Ectodermal cell (in vitro differentiated cells): ENCODE data around the gene TCP1. TPM values are rescaled to one million over a fixed set of nuclear protein-coding genes. Genes with fewer than 3 reads are reported as not detected.

Experiments used
- H3K27ac ChIP-seq: 2 replicates; pipeline ENCODE4 v1.7.0; 2013; ENCODE audit warnings: mild to moderate bottlenecking, low read depth, low read length; ENCODE audit not compliant: insufficient read depth, poor library complexity, severe bottlenecking
- H3K27me3 ChIP-seq: 2 replicates; pipeline ENCODE4 v1.7.0; 2013; ENCODE audit warnings: mild to moderate bottlenecking, low read length; ENCODE audit not compliant: insufficient read depth, control insufficient read depth, poor library complexity, severe bottlenecking
- H3K36me3 ChIP-seq: one replicate; pipeline ENCODE4 v1.7.0; 2013; ENCODE audit warnings: low read length; ENCODE audit not compliant: control insufficient read depth, insufficient read depth
- H3K4me1 ChIP-seq: one replicate; pipeline ENCODE4 v1.7.0; 2013; ENCODE audit warnings: low read length; ENCODE audit not compliant: control insufficient read depth, insufficient read depth
- H3K4me3 ChIP-seq: 2 replicates; pipeline ENCODE4 v1.7.0; 2013; ENCODE audit warnings: low read depth, low read length, control low read depth; ENCODE audit not compliant: insufficient read depth
- H3K9me3 ChIP-seq: 2 replicates; pipeline ENCODE4 v1.7.0; 2013; ENCODE audit warnings: mild to moderate bottlenecking, low read length, moderate library complexity; ENCODE audit not compliant: control insufficient read depth
- WGBS, 2 experiments: methylation state at CpG; one replicate each; pipeline ENCODE4 v1.1.7; 2013; ENCODE audit warnings: missing lambda C conversion rate in 2 of 2; 5-methylcytosine and 5-hydroxymethylcytosine counted together
- polyA plus RNA-seq, 4 experiments: library from polyadenylated mRNA; stranded (reverse); fragments of 50-300 nt; gene quantifications; one replicate each; pipeline ENCODE4 v1.2.3, GENCODE V29; 2013

Gene TCP1
- polyA plus RNA-seq (2013, experiment 1 of 4), result 248 TPM
- polyA plus RNA-seq (2013, experiment 2 of 4), result 246 TPM
- polyA plus RNA-seq (2013, experiment 3 of 4), result 178 TPM
- polyA plus RNA-seq (2013, experiment 4 of 4), result 196 TPM

DNA sequence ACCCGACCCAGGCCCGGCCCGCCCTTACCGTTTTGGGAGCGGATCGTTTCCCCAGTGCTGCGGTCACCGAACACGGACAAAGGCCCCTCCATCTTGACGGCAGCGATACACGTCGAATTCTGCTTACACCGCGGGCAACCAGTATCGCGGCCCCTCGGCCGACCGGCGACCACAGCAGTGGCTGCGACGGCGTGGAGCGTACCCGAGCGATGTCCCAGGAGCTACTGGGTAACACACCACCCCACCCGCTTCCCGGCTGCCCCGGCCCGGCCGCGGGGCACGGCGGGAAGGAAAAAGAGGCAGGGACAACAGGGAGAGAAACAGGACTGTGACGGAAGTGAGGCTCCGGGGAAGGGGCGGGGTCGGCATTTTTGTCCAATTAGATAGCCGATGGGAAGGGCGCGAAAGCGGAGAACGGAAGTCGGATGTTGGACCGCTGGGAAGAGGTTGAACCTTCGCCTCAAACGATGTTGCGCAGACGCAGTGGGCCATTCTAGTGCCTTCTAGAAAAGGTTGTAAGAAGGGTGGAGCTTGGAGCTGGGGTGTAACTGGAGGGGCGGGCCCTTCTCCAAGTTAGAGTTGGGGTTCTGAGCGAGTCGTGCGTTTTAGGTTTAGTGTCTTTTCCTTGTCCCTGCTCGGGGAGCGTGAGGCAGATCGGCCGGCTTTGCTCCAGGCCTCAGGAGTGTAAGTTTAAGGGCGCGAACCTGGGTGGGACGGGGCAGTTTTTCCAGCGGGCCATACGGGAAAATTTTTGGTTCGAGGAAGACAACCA, at the start of gene TCP1:
Gene TCP1, minus strand, starts transcription at position 226 of the 772 bp plus-strand sequence. Its CDS starts 134 bp downstream, at position 92.
- Histone ChIP-seq H3K4me1 (peaks cover 7% of the 10 kb centered on the region), H3K27ac (peak within 1 kb of the TSS; percentile 91), H3K36me3 (peaks cover 15% of the 10 kb centered on the region), H3K4me3 (peak within 1 kb of the TSS; percentile 68), H3K9me3 (no peaks in the 10 kb centered on the region), H3K27me3 (no peaks in the 10 kb centered on the region)
- WGBS, 2 experiments, result 0% methylated on average over 64 of the region's 64 CpGs

DNA sequence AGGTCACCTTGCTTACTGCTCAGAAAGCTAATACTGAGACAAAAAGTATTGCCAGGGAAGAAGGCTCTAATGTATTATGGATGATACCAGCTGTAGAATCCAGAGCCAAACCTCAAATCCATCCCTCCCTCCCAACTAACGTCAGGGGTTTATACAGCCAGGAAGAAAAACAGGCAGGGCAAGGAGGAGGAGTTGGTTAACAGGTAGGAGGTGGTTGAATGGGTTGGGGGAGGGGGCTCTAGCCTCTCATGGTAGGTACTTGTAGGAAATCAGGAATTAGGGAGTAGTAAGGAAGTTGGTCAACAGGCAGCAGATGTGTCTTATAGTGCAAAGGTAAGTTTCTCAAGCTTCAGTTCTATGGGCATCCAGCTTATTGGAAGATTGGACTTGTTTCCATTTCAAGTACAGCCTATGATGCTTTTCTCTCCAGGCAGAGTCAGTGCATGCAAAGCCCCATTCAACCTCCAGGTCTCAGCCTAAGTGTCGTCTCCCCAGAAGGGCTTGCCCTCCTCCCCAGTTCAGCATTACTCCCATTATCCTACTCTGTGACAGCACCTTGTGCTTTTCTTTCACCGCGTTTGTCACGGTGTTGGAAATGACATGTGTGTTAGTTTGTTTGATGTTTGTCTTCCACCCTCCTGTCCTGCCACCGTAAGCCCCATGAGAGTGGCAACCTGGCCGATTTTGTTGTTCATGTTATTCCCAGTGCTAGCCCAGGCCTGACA, 48.8 kb upstream of the TCP1 start:
- Histone ChIP-seq H3K27ac (no peak overlapping the region), H3K27me3 (no peaks in the 10 kb centered on the region), H3K4me3 (no peak overlapping the region), H3K9me3 (no peaks in the 10 kb centered on the region), H3K36me3 (no peaks in the 10 kb centered on the region), H3K4me1 (no peaks in the 10 kb centered on the region)
- 87 to 95% methylated on average over 6 to 7 of the region's 7 CpGs for WGBS, 2 experiments

DNA sequence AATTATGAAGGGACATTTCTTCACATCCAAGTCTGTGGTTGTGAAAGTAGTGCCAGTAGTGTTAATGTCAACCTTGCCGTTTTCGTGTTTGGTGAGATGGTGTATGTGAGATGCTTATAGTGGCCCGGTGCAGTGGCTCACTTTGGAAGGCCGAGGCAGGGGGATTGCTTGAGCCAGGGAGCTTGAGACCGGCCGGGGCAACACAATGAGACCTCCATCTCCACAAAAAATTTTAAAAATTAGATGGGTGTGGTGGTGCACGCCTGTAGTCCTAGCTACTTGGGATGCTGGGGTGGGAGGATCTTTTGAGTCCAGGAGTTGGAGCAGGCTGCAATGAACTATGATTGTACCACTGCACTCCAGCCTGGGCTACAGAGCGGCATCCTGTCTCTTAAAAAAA, 48.1 kb upstream of the TCP1 start:
- H3K9me3 ChIP-seq, result no peaks in the 10 kb centered on the region
- no peaks in the 10 kb centered on the region for H3K27me3 ChIP-seq
- no peak overlapping the region for H3K27ac ChIP-seq
- no peaks in the 10 kb centered on the region for H3K36me3 ChIP-seq
- no peaks in the 10 kb centered on the region for H3K4me1 ChIP-seq
- WGBS, 2 experiments, result 81 to 83% methylated on average over 7 to 8 of the region's 8 CpGs
- H3K4me3 ChIP-seq, result no peak overlapping the region

DNA sequence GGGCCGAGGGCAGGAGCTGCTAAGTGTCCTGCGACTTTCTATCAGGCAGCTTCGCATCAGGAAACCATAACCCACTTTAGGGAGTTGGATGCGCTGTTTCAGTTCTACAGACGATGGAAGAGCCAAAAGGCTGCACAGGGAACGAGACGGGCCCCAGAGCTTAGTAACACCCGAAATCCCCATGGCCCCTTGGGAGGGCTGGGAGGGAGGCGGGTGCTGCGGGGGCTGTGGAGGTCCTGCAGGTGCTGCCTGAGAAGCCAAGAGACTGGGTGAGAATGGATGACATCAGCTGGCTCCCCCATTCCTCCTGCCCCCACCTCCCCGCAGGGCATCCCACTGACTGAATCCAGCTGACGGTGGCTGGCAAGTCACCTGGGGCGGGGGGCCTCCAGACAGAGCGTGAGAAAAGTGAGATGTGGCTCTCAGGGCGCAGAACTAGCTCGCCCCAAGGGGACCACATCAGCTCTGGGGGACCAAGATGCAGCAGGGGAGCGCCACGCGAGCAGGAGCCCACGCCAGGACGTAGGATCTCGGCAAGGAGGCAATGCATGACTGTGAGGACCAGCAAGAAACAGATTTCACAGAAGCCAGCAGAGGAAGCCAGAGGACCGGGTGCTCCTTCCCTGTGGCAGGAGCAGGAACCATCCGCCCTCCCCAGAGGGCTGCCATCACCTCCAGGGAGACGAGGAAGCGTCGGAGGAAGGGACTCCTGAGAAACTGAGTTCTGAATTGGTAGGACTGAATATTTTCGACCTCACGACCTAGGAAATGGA, 47.5 kb upstream of the TCP1 start:
- 95% methylated on average over 29 of the region's 29 CpGs for WGBS, 2 experiments
- no peak overlapping the region for H3K4me3 ChIP-seq

DNA sequence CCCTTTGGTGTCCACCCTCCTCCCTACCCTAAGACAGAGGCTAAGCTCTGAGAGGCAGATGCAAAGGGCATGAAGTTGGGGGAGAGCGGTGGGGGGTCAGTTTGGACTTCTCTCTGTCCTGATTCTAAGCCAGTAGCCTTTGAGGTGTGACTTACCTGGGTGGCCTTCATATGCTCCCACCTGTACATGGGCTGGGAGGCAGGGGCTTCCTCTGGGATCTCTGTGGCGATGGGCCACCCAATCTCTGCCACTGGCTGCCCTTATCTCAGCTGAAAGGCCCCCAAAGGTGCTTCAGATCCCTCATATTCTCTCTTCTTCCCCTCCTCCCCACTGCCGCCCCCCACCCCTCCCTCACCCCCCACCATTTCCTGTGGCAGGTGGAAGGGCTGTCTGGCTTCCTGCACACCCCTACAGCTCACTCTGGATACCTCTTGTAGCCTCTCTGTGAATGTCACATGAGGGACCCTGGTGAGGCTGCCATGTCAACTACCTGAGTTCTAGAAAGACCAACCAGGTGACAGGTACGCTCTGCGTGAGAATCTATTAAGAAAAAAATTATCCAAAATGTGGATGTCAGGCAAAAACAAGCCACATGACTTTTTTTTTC, 44.7 kb upstream of the TCP1 start:
- Histone ChIP-seq H3K27me3 (no peaks in the 10 kb centered on the region), H3K36me3 (no peaks in the 10 kb centered on the region), H3K4me1 (no peaks in the 10 kb centered on the region), H3K27ac (no peak overlapping the region), H3K4me3 (no peak overlapping the region), H3K9me3 (no peaks in the 10 kb centered on the region)
- WGBS, 2 experiments, result 87 to 96% methylated on average over 4 to 5 of the region's 5 CpGs

More for the DNA sequence above, 47.5 kb upstream of the TCP1 start:
- Histone ChIP-seq H3K9me3 (no peaks in the 10 kb centered on the region), H3K27me3 (no peaks in the 10 kb centered on the region), H3K27ac (no peak overlapping the region), H3K4me1 (no peaks in the 10 kb centered on the region), H3K36me3 (no peaks in the 10 kb centered on the region)

DNA sequence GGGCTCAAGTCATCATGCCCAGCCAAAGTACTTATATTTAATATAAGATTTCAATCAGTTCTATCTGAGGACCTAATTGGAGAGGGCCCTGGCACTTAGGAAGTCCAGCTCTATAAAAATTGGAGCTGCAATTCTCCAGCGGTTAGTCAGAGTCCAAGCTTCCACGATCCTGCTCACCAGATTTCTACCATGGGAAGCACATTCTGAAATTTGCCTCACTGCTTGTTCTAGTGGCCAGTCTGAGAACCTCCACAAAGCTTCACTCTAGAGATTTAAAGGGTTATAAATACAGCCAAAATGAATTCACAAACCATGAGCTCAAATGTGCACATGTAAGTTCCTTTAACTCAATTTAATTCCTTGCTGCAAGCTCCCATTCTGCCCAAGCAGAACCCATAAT, 44.2 kb upstream of the TCP1 start:
- Histone ChIP-seq H3K9me3 (no peaks in the 10 kb centered on the region), H3K27ac (no peak overlapping the region), H3K4me1 (no peaks in the 10 kb centered on the region), H3K27me3 (no peaks in the 10 kb centered on the region), H3K36me3 (no peaks in the 10 kb centered on the region), H3K4me3 (no peak overlapping the region)
- WGBS, 2 experiments, result 87 to 100% methylated on average over 2 of the region's 2 CpGs

DNA sequence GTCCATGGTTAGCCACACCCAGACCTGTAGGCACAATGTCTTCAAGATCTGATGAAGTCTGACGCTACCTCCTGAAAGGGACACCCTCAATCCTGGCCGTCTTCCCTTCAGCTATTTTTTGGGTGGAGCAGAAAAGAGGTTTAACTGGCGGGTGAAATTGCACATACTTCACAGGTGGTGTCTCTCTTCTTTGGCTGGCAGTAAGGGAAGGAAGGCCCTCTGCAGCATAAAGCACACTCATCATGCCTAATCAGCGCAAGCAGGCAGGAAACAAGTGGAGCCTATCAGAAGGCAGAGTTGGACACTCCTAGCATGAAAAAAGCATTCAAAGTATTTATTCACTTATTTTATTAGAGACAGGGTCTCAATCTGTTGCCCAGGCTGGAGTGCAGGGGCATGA, 43.5 kb upstream of the TCP1 start:
- H3K27me3 ChIP-seq, result no peaks in the 10 kb centered on the region
- no peaks in the 10 kb centered on the region for H3K9me3 ChIP-seq
- H3K36me3 ChIP-seq, result no peaks in the 10 kb centered on the region
- no peak overlapping the region for H3K27ac ChIP-seq
- no peaks in the 10 kb centered on the region for H3K4me1 ChIP-seq
- H3K4me3 ChIP-seq, result no peak overlapping the region
- 89 to 93% methylated on average over 4 of the region's 4 CpGs for WGBS, 2 experiments

DNA sequence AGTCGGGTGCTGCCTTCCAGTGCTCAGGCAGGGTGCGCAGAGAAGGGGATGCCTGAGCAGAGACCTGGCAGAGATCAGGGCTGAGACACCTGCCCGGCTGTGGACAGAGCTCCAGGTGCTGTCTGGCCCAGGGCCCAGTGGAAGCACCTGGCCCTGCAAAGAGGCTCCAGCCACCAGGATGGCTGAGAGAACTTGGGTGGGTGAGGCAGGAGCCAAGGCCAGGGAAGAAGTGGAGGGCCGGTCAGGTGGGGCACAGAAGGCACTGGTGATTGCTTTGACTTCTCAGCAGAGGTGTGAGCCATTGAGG, 41.9 kb upstream of the TCP1 start:
- H3K27me3 ChIP-seq, result no peaks in the 10 kb centered on the region
- H3K4me1 ChIP-seq, result no peaks in the 10 kb centered on the region
- 88 to 89% methylated on average over 4 of the region's 4 CpGs for WGBS, 2 experiments
- H3K27ac ChIP-seq, result no peak overlapping the region
- no peaks in the 10 kb centered on the region for H3K36me3 ChIP-seq
- no peak overlapping the region for H3K4me3 ChIP-seq
- no peaks in the 10 kb centered on the region for H3K9me3 ChIP-seq

DNA sequence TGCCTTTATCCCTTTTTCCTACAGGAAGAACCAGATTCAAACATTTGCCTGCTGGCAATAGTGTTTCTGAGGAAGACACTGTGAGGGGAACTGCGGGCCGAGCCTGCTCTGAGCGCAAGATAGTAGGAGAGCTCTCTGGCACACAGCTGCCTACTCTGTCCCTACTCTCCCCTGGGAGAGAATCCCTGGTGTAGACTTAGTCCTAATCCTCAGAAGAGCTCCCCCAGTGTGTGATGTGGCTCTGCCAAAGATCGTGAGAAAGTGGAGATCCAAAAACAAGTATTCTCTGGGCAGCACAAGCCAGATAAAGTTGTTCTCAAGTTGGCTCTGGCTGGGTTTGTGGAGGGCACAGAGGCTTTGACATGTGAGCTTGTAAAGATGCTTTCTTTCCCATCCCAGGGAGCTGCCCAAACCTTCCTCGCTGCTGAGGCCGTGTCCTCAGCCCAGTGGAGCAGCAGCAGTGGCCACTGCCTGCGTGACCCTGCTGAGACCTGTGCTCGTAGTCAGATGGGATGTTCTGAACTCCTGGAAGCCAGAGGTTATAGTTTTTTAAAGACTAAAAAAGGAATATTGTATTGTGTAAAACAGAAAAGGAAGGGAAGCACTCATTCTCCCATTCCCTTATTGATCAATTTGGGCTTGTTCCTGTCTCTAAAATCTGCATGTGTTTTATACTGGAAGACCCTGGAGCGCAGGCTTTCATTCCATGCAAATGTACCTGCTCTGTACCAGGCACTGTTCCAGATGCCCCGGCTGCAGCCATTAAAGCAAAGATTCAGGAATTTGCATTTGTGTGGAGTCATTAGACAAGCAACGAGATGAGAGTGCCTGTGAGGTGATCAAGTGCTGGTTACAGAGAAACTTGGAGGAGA, 41.3 kb upstream of the TCP1 start:
- WGBS, 2 experiments, result 74 to 75% methylated on average over 11 of the region's 11 CpGs
- Histone ChIP-seq H3K27me3 (no peaks in the 10 kb centered on the region), H3K27ac (no peak overlapping the region), H3K36me3 (no peaks in the 10 kb centered on the region), H3K4me3 (no peak overlapping the region), H3K4me1 (no peaks in the 10 kb centered on the region), H3K9me3 (no peaks in the 10 kb centered on the region)
